ENCODE results near the gene SPPL2B.

SPPL2B gene

DNA sequence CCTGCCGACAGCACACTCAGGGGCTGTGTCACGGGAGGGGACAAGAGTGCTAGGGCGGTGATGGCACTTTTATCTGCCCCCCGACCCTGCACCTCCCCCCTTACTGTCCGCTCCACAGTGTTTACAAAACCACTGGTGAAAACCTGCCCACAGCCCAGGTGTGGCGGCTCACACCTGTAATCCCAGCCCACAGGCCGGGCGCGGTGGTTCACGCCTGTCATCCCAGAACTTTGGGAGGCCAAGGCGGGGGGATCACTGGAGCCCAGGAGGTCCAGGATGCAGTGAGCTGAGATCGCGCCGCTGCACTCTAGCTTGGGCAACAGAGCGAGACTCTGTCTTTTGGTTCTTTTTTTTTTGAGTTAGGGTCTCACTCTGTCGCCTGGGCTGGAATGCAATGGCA, 32.3 kb upstream of the SPPL2B start:
- in situ Hi-C loops (cut with HindIII; ENCODE audit: low pct_ligation_motif_present, low pct_unique_long_range_greater_than_20kb, low sequenced_read_pairs): no loop called here
- no peak for DNase-seq

GRCh38 chr19:2300533-2300932, 28.0 kb upstream of the SPPL2B start:
- in situ Hi-C loops (cut with HindIII; ENCODE audit: low pct_ligation_motif_present, low pct_unique_long_range_greater_than_20kb, low sequenced_read_pairs): no loop called here
- DNase-seq: no peak

DNA sequence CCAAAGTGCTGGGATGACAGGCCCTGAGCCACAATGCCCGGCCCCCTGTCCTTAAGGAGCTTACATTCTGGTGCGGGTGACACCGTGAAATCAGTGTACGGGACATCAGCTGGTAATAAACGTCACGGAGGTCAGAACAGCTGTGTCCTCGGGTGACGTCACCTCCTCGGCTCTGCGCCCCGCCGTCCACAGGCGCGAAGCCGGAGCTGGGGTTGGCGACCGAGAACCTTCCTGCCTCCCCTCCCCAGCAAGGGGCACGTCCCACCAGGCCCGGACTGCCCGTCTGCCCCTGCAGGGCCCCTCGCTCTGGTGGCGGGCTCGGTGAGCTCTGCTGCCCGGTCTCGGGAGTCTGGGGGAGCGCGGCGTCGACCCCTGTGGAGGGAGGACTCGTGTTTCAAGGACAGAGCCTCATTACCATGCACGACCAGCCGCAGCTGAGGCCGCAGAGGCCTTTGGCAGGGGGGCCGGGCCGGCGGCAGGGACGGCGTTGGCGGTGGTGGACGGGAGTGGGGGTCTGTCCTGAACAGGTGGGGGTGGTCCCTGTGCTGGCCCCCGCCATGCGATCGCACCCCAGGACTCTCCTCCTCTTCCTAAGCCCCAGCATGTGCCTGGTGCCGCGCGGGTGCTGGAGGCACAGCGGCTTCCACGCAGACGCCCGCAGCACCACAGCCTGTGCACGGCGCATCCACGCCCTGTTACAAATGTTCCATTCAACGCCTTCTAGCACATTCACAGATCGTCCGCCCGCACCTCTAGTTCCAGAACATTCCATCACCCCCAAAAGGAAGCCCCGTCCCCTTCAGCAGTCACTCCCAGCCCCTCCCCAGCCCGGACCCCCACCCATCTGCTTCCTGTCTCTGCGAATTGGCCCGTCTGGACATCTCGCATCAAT, 25.9 kb upstream of the SPPL2B start:
- in situ Hi-C loops (cut with HindIII; ENCODE audit: low pct_ligation_motif_present, low pct_unique_long_range_greater_than_20kb, low sequenced_read_pairs): no loop called here

GRCh38 chr19:2303211-2303798, 25.2 kb upstream of the SPPL2B start:
- no peak for DNase-seq

More for the DNA sequence above, 25.9 kb upstream of the SPPL2B start:
- no peak for DNase-seq

GRCh38 chr19:2305452-2306280, 22.8 kb upstream of the SPPL2B start:
- DNase-seq: no peak
- in situ Hi-C loops (cut with HindIII; ENCODE audit: low pct_ligation_motif_present, low pct_unique_long_range_greater_than_20kb, low sequenced_read_pairs): no loop called here

More at GRCh38 chr19:2303211-2303798, 25.2 kb upstream of the SPPL2B start:
- in situ Hi-C loops (cut with HindIII; ENCODE audit: low pct_ligation_motif_present, low pct_unique_long_range_greater_than_20kb, low sequenced_read_pairs): no loop called here

- in situ Hi-C loops (cut with HindIII; ENCODE audit: low pct_ligation_motif_present, low pct_unique_long_range_greater_than_20kb, low sequenced_read_pairs): no loop called here
- DNase-seq: no peak
These were observed 22.1 kb upstream of the SPPL2B start for GRCh38 chr19:2306281-2306806.

DNA sequence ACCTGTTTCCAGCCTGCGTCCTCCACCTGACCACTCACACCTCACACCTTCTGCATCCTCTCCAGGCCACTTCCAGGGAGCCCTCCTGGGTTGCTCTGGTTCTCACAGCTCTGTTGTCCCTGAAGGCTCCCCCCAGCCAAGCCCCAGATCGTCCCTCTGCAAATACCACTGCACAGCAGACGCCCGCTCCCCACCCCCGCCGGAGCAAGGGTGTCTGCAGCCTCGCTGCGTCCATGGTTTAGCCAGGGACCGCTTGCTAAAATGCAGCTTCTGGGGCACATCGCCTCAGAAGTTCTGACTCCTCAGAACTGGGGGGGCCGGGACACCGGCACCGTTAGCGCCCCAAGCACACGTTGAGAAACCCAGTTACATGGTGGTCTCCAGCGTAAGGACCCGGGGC, 21.5 kb upstream of the SPPL2B start:
- in situ Hi-C loops (cut with HindIII; ENCODE audit: low pct_ligation_motif_present, low pct_unique_long_range_greater_than_20kb, low sequenced_read_pairs): no loop called here

GRCh38 chr19:2307518-2308012, 20.9 kb upstream of the SPPL2B start:
- no peak for DNase-seq
- in situ Hi-C loops (cut with HindIII; ENCODE audit: low pct_ligation_motif_present, low pct_unique_long_range_greater_than_20kb, low sequenced_read_pairs): no loop called here

More for the DNA sequence above, 21.5 kb upstream of the SPPL2B start:
- DNase-seq: no peak

DNA sequence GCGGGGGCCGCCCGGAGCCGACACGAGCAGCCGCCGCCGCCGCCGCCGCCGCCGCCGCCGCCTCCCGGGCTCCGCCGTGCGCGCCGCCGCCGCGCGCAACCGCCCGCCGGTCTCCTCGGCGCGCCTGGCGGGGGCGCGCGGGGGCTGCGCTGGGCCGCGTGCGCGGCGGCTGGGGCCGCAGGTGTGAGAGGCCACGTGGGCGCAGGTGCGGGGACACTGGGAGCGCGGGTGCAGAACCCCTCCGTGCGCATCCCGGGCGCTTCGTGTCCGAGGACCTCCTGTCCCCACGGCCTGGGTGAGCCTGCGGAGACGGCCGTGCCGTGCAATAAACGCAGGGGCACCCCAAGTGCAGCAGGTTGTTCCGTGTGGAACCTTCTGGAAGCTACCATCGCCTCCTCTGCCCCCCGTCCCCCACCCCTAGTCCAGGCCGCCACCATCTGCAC, 20.3 kb upstream of the SPPL2B start, which contains the start of gene LINGO3:
TSS of gene LINGO3 (minus strand) at position 41 of the 443 bp plus-strand sequence. CDS start 16,378 bp downstream, outside the sequence.
- in situ Hi-C loops (cut with HindIII; ENCODE audit: low pct_ligation_motif_present, low pct_unique_long_range_greater_than_20kb, low sequenced_read_pairs): no loop called here
- DNase-seq: no peak

DNA sequence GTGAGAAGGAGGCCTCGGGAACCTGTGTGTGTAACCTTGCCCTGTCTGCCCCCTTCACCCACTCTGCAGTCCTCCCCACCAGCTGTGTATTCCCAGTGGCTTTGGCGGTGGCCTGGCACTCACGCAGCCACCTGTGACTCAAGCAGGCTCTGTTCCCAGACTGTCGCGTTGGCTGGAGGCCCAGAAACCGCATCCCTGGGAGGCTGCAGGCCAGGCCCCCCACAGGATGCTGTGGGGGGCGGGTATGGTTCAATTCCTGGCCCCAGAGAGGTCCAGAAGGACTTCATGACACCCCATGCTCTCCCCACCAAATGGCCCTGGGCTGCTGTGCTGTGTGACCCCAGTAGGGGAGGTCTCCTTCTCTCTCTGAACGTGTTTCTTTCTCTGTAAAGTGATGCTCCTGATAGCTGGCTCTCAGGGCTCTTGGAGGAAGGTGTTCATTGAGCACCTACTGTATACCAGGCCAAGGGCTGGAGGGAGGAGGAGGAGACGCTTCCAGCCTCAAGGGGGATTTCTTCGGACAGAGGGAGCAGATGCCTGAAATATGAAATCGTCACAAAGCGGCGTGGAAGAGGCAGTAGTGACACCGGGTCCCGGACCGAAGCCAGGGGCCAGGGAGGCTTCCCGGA, 18.6 kb upstream of the SPPL2B start:
- no peak for DNase-seq

DNA sequence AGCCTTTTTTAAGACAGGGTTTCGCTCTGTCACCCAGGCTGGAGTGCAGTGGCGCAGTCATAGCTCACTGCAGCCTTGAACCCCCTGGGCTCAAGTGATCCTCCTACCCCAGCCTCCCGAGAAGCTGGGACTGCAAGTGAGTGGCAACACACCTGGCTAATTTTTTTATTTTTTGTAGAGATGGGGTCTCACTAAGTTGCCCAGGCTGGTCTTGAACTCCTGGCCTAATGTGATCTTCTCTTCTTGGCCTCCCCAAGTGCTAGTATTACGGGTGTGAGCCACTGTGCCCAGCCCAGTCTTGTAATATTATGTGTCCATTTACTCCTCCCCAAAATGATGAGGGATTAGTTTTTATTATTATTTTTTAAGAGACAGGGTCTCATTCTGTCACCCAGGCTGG, 17.4 kb upstream of the SPPL2B start:
- no peak for DNase-seq
- in situ Hi-C loops (cut with HindIII; ENCODE audit: low pct_ligation_motif_present, low pct_unique_long_range_greater_than_20kb, low sequenced_read_pairs): no loop called here

More for the DNA sequence above, 18.6 kb upstream of the SPPL2B start:
- in situ Hi-C loops (cut with HindIII; ENCODE audit: low pct_ligation_motif_present, low pct_unique_long_range_greater_than_20kb, low sequenced_read_pairs): no loop called here

DNA sequence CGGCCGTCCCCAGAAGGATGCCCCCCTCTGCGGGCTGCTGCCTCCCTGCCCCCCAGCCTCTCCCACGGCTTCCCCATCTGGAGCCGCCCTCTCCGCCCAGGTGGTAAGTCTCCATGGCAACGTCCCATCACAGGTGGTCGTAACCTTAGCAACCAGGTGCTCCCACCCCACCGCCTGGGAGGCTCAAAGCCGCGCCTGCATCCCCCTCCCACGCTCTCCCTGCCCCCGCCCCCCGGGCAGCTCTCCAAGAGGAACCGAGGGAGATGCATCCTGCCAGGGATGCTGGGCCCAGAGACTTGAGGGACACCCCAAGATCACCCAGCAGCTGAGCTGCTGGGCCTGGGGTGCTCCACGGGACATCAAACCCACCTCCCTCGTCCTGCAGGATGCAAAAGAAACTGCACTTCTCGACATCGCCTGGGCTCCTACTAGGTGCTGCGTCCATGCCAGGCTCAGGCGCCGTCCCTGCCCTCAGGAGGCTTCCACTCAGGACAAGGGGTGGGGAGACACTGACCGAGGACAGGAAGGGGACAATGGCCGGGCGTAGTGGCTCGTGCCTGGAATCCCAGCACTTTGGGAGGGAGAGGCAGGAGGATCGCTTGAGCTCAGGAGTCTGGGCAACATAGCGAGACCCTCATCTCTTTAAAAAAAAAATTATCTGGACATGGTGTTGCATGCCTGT, 15.5 kb upstream of the SPPL2B start:
- in situ Hi-C loops (cut with HindIII; ENCODE audit: low pct_ligation_motif_present, low pct_unique_long_range_greater_than_20kb, low sequenced_read_pairs): no loop called here
- DNase-seq: no peak

DNA sequence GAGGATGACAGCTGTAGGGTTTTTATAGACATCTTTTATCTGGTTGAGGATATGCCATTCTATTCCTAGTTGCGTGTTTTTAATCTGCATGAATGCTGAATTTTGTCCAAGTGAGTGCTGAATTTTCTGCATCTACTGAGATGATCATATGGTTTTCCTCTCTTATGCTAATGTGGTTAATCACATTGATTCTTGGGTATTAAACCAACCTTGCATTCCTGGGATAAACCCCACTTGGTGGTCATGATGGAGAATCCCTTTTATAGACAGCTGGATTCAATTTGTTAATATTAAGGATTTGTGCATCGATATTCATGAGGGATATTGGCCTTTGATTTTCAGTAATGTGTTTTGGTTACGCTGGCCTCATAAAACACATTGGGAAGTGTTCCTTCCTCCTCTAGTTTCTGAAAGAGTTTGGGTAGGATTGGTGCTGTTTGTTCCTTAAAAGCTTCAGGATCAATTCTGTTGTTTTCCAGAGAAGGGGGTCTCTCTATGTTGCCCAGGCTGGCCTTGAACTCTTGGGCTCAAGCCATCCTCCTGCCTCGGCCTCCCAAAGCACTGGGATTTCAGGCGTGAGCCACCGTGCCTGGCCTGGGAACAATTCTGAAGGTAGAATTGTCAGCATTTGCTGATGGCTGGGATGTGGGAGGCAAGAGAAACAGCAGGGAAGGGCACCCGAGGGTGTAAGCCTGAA, 13.2 kb upstream of the SPPL2B start:
- in situ Hi-C loops (cut with HindIII; ENCODE audit: low pct_ligation_motif_present, low pct_unique_long_range_greater_than_20kb, low sequenced_read_pairs): no loop called here
- DNase-seq: no peak

DNA sequence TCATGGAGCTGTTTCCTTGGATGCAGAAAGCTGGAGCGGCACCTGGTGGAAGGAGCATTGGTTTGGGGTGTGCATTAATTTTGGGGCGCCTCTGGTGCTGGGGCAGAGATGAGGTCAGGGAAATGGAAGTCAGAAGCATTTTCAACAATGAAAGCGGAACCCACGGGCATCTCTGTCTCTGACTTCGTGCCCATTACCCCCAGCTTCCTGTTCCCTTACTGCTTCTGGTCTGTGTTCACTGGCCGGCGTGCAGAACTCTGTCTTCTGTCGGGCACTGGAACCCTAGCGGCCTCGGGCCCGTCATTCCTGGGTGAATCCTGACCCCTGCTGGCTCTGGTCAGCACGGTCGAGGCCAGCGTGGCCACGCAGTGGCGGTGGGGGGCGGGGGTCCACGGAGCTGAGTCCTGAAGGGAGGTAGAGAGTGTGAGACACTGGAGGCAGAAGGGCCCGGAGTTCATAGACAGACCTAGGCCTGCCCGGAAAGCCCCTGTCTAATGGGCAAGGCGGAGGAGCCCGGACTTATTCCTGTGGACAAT, 12.6 kb upstream of the SPPL2B start:
- in situ Hi-C loops (cut with HindIII; ENCODE audit: low pct_ligation_motif_present, low pct_unique_long_range_greater_than_20kb, low sequenced_read_pairs): no loop called here
- DNase-seq: peak; percentile 59

DNA sequence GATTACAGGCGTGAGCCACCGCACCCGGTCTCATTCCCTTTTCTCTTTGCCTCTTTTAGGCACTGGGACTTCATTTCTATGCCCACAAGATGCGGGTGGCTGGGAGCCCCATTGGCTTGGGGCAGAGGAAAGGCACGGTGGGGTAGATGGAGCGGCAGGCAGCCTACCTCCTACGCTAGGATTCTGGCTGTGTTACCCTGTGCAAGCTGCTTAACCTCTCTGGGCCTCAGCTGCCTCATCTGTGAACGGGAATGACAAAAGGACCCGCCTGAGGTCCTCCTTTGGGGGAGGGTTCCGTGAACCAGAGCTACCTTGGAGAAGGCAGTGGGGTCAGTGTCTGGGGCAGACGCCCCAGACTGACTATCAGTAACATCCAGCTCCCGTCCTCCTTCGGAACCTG, 11.2 kb upstream of the SPPL2B start:
- in situ Hi-C loops (cut with HindIII; ENCODE audit: low pct_ligation_motif_present, low pct_unique_long_range_greater_than_20kb, low sequenced_read_pairs): no loop called here
- DNase-seq: no peak

DNA sequence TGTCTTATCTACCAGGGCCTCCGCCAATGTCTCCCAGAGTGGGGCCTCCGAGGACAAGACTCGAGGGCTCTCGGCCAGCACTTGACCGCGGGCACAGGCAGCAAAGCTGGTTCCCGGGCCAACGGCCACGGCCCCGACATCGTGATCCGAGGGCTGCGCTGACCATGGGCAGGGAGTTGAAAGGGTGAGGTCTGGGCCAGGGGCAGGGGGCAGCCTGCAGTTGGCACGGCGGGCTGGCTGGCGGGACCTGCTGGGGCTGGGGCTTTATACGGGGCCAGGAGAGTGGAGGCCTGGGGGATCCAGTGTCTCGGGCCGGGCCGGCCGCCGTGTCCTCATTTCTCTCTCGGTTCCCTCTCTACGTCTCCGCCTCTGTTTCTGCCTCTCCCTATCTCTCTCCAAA, 10.7 kb upstream of the SPPL2B start:
- DNase-seq: no peak
- in situ Hi-C loops (cut with HindIII; ENCODE audit: low pct_ligation_motif_present, low pct_unique_long_range_greater_than_20kb, low sequenced_read_pairs): no loop called here

- in situ Hi-C loops (cut with HindIII; ENCODE audit: low pct_ligation_motif_present, low pct_unique_long_range_greater_than_20kb, low sequenced_read_pairs): no loop called here
- no peak for DNase-seq
These were observed 9.6 kb upstream of the SPPL2B start for GRCh38 chr19:2318923-2319322.

All from ACHN (cell line).